ENCODE data around the gene BZW2.
A peak's percentile ranks its signal among the peaks of the same experiment; 100 is the strongest.

The BZW2 gene

GRCh38 chr7:16745645-16746044, 99.7 kb downstream of the BZW2 start:
- no peak for DNase-seq (ENCODE audit: low spot score)
- TF ChIP-seq CTCF (IDR thresholded peaks at IDR 0.05), result no peak
- H3K4me3 ChIP-seq, result no peak overlapping the region
- no peak overlapping the region for H3K27ac ChIP-seq

GRCh38 chr7:16747102-16747501, 101.1 kb downstream of the BZW2 start:
- no peak for TF ChIP-seq CTCF (IDR thresholded peaks at IDR 0.05)
- DNase-seq (ENCODE audit: low spot score), result no peak
- H3K27ac ChIP-seq, result no peak overlapping the region
- no peak overlapping the region for H3K4me3 ChIP-seq

GRCh38 chr7:16753102-16753931, 107.3 kb downstream of the BZW2 start, which contains the start of gene TSPAN13:
TSS of gene TSPAN13 (plus strand) at chr7:16753755. CDS start at chr7:16753968, 213 bp downstream.
- Histone ChIP-seq H3K27ac (no peak within 1 kb of the TSS), H3K4me3 (peak within 1 kb of the TSS; percentile 78)
- no peak for DNase-seq (ENCODE audit: low spot score)
- no peak for TF ChIP-seq CTCF (IDR thresholded peaks at IDR 0.05)

GRCh38 chr7:16753932-16754855, 108.2 kb downstream of the BZW2 start:
- no peak for TF ChIP-seq CTCF (IDR thresholded peaks at IDR 0.05)
- H3K4me3 ChIP-seq, result peak overlapping the region; percentile 78
- no peak overlapping the region for H3K27ac ChIP-seq
- DNase-seq (ENCODE audit: low spot score), result no peak

GRCh38 chr7:16754856-16755317, 108.9 kb downstream of the BZW2 start:
- Histone ChIP-seq H3K27ac (no peak overlapping the region), H3K4me3 (peak overlapping the region; percentile 78)
- DNase-seq (ENCODE audit: low spot score), result no peak
- TF ChIP-seq CTCF (IDR thresholded peaks at IDR 0.05), result no peak

GRCh38 chr7:16755397-16755796, 109.4 kb downstream of the BZW2 start:
- Histone ChIP-seq H3K27ac (no peak overlapping the region), H3K4me3 (no peak overlapping the region)
- no peak for TF ChIP-seq CTCF (IDR thresholded peaks at IDR 0.05)
- DNase-seq (ENCODE audit: low spot score), result no peak

Data from coronary artery (tissue), 2 donors.